ENCODE results near the gene JMJD1C. TPM values are rescaled to one million over a fixed set of nuclear protein-coding genes. Genes with fewer than 3 reads are reported as not detected.

JMJD1C gene
- total and polyA plus RNA-seq, 2 donors (not counting 3 experiments of a cell fraction or from before 2014, with no cell fraction given), result 32.1 to 97.1 TPM

GRCh38 chr10:63323701-63324494 is 141.9 kb downstream of the JMJD1C start:
- Histone ChIP-seq H3K9me3 (replicated peaks; ENCODE audit: control insufficient read depth, insufficient read depth, low read length) (no peaks in the 10 kb centered on the region), H3K27ac (ENCODE audit: insufficient read depth, low read depth, low read length) (no peak overlapping the region), H3K9me1 (replicated peaks; ENCODE audit: control insufficient read depth, extremely low read depth, insufficient read depth, low read length) (no peaks in the 10 kb centered on the region), H3K9ac (replicated peaks; ENCODE audit: extremely low read depth, insufficient read depth, low read length) (no peak overlapping the region), H3K36me3 (ENCODE audit: control insufficient read depth in 2 of 2, extremely low read depth in 1 of 2, insufficient read depth in 2 of 2, low read length in 2 of 2) (no peaks in the 10 kb centered on the region), H3K4me1 (ENCODE audit: control insufficient read depth, extremely low read depth, insufficient read depth, low read length) (no peaks in the 10 kb centered on the region), H2AFZ (ENCODE audit: low read depth, low read length) (no peak overlapping the region), H4K20me1 (replicated peaks; ENCODE audit: control insufficient read depth, extremely low read depth, insufficient read depth, low read length) (peaks cover 2% of the 10 kb centered on the region), H3K4me3 (replicated peaks in 1 of 3; ENCODE audit: insufficient read depth in 1 of 3, low read depth in 1 of 3, low read length in 3 of 3) (no peak overlapping the region), H3K79me2 (ENCODE audit: control insufficient read depth, insufficient read depth, low read length) (peaks cover 15% of the 10 kb centered on the region), H3K4me2 (ENCODE audit: insufficient read depth, low read length) (no peak overlapping the region), H3K27me3 (ENCODE audit: control insufficient read depth in 2 of 2, insufficient read depth in 2 of 2, low read length in 2 of 2) (no peaks in the 10 kb centered on the region)
- intact Hi-C loops (cut with micrococcal nuclease) (no loop called here), dilution Hi-C loops (cut with MboI; ENCODE audit: extremely low pct_ligation_motif_present, low sequenced_read_pairs) (no loop called here)
- FAIRE-seq (no peak), DNase-seq (ENCODE audit: low read depth, low spot score) (no peak)
- TF ChIP-seq POLR2AphosphoS5 (IDR thresholded peaks at IDR 0.05; ENCODE audit: insufficient read depth, low read depth, low read length), result no peak
- no peak for TF ChIP-seq FOS (IDR thresholded peaks at IDR 0.05; ENCODE audit: borderline replicate concordance, insufficient read depth, low read length)
- TF ChIP-seq MYC (IDR thresholded peaks at IDR 0.05; ENCODE audit: low read depth, low read length), result no peak
- no peak for TF ChIP-seq MAX (IDR thresholded peaks at IDR 0.05; ENCODE audit: insufficient read depth, insufficient read length)
- TF ChIP-seq GATA2 (IDR thresholded peaks at IDR 0.05; ENCODE audit: insufficient read depth, insufficient read length, low read depth, low read length), result no peak
- no peak for TF ChIP-seq EZH2 (IDR thresholded peaks at IDR 0.05; ENCODE audit: borderline replicate concordance, low read depth, low read length, severe bottlenecking)
- TF ChIP-seq POLR2A (IDR thresholded peaks at IDR 0.05; ENCODE audit: low read depth, low read length), result no peak
- TF ChIP-seq JUN (IDR thresholded peaks at IDR 0.05; ENCODE audit: borderline replicate concordance, insufficient read depth, insufficient read length, low read depth), result no peak
- TF ChIP-seq CTCF (IDR thresholded peaks at IDR 0.05; ENCODE audit: extremely low read depth in 1 of 2, insufficient read depth in 1 of 2, low read depth in 1 of 2, low read length in 2 of 2), result no peak
- BruUV-seq (replicated peaks), result no TSS peak
- POLR2A ChIA-PET, result no interaction called here
- CTCF ChIA-PET, result interaction anchor here (1.2 to 1.8 kb wide), 3 partner anchors 22 to 306 kb away, joined by 3 to 4 read pairs (median 3); no protein-coding TSS in a partner anchor

Data from endothelial cell of umbilical vein (primary cell).